NCI-H510A treated with DMSO at 0.1 percent for 48 hours (cell line): ENCODE data around the gene RNU1-3.
"Not testable (repeated sequence)": the region's sequence is repeated elsewhere in the genome, so short reads cannot be mapped to it uniquely, and the experiment has no call there.

Experiments
- DNase-seq: peaks from one replicate; lab custom pipeline; 2025; lab: John Stamatoyannopoulos, UW

RNU1-3 gene

DNA sequence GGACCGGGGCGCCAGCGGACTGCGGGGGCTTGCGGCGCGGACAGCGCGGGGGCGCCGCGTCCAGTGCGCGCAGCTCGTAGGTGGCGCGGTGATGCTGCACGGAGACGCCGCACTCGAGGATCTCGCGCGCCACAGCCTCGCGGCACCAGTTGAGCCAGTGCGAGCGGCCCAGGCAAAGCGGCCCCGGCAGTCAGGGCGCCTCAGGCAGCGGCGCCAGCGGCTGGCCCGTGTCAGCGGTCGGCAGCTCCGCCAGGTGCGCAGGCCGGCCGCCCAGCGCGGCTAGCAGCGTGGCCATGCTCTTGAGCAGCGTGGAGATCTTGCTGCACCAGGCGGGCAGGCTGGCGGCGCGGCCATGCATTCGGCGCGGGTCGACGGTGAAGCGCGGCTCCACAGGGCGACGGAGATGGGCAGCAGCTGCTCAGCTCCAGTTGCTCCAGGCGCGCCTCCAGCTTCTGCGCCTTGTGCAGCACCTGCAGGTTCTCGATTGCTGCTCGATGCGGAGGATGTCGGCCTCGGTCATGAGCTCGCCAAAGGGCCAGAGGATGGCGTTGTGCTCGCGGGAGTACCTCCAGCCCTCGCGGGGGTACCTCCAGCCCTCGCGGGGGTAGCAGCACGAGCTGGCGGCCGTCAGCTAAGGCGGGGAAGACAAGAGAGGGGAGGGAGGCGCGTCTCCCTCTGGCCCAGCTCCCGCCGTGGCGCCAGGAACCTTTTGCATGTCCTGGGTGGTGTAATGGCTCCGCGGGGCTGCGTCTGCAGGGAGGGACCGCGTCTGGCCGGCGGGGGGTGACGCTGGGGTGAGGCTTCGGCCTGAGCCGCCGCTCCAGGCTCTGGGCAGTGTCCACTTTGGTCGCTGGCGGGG is 26.9 kb upstream of the RNU1-3 start:
- DNase-seq = not testable (repeated sequence)

GRCh38 chr1:16692717-16693448 is 26.1 kb upstream of the RNU1-3 start:
- DNase-seq = not testable (repeated sequence)

- DNase-seq = not testable (repeated sequence)
These were observed 25.5 kb upstream of the RNU1-3 start for GRCh38 chr1:16692283-16692682.

DNA sequence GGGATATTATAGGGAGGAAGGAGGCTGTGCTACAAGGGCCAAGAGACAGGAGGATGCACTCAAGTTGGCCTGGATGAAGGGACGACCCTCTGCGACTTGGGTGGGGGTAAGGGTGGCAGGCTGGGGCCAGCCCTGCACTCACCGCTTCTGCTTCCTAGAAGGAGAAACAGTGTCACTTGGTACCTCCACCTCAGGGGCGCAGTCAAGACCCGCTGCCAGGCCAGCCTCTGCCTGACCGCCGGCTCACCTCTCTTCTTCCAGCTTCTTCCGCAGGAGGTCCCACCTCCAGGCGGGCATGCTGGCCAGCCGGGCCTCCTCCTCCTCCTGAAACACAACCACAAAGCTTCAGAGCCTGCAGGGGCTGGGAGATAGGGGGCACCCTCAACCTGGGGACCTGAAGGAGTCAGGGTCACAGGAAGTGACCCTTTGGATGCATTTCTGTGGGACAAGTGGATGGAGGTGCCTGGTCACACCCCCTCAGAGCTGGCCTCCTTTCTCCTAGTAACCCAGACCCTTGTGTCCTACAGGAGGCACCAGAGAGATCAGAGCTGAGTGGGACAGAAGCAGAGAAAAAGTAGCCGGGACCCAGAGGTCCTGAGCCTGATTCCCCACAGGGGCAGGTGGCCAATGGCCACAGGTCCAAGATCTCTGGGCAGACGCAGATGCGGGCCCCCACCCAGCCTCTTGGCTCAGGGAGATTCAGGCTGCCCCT is 24.4 kb upstream of the RNU1-3 start:
- DNase-seq = not testable (repeated sequence)

GRCh38 chr1:16687132-16687800 is 20.5 kb upstream of the RNU1-3 start:
- not testable (repeated sequence) for DNase-seq

- not testable (repeated sequence) for DNase-seq
These were observed 19.0 kb upstream of the RNU1-3 start for GRCh38 chr1:16685445-16686371.

DNA sequence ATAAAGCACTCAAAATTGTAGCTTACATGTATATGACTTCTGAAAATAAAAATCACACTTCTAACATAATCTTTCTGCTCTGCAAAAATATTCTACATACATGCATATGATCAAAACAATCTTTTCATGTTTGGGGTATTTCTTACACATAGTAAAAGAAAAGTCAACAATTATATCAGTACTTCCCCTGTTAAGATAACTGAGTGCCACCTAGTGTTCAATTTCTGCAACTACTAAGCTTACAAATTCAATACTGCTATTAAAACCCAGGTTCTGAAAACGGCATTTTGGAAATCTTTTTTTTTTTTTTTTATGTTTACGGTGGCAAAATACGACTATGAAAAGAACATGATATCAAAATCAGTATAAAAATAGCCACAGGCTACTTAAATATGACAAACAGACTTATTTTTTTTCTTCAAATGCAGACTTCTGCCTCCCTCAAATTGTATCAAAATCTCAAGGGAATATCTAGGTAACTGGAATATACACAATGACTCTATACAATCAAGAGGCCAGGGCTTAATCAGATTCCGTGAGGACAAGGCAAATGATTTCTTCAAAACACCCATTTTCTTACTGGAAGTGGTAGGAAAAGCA is 18.1 kb upstream of the RNU1-3 start:
- DNase-seq = peak; percentile 69

- DNase-seq = not testable (repeated sequence)
These were observed 17.4 kb upstream of the RNU1-3 start for GRCh38 chr1:16684152-16684551.

- not testable (repeated sequence) for DNase-seq
These were observed 16.1 kb upstream of the RNU1-3 start for GRCh38 chr1:16682803-16683202.

DNA sequence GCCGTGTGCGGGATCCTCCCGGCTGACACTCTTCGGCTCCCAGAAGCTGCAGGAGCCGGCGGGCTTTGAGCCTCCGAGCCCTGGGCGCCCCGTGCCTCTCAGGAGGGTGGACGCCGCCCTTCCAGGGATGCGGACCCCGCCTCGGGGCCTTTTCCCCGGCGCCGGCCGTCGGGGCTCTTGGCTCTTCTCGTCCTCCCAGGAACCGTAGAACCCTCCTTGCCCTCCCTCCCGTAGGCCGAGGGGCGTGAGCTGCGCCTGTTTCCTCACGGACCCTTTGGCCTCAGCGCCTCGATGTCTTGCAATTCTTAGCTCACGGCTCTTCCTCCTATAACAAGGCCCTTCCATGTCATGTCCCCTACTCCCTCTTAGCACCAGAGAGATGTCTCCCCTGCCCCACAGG is 13.6 kb upstream of the RNU1-3 start:
- not testable (repeated sequence) for DNase-seq

DNA sequence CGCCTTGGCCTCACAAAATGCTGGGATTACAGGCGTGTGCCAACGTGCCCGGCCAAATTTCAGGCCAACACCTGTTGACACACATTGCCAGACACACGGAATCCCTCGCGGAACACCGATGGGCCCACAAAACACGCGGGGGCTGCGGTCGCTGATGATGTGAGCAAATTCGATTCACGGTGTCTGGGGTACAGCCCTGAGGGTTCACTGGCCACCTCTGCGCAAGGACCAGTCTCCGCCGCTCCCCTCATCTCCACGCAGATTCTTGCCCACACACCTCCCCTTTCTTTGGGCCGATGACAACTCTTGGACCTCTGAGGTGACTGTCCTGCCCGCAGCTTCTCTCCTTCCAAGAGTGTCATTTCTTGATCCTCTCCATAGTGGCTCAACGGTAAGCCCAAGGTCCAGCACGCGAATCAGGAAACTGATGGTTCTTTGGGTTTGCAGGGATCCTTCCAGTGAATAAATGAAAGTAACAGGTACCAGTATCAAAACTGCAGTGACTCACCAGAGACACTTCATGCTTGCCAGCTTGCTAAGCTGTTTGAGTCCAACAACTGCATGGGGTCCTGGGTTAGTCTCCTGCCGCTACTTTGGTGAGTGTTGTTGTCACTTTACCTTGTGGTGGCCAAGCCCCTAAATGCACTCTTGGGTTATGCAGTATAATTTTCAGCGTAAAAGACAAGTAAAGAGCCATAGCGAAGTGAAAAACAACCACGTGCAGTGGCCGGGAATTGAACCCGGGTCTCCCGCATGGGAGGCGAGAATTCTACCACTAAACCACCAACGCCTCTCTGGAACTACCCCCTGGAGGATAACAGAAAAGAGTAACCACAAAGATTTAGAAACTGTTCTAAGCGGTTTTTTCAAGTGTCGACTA is 11.0 kb upstream of the RNU1-3 start:
- DNase-seq = peak; percentile 60

DNA sequence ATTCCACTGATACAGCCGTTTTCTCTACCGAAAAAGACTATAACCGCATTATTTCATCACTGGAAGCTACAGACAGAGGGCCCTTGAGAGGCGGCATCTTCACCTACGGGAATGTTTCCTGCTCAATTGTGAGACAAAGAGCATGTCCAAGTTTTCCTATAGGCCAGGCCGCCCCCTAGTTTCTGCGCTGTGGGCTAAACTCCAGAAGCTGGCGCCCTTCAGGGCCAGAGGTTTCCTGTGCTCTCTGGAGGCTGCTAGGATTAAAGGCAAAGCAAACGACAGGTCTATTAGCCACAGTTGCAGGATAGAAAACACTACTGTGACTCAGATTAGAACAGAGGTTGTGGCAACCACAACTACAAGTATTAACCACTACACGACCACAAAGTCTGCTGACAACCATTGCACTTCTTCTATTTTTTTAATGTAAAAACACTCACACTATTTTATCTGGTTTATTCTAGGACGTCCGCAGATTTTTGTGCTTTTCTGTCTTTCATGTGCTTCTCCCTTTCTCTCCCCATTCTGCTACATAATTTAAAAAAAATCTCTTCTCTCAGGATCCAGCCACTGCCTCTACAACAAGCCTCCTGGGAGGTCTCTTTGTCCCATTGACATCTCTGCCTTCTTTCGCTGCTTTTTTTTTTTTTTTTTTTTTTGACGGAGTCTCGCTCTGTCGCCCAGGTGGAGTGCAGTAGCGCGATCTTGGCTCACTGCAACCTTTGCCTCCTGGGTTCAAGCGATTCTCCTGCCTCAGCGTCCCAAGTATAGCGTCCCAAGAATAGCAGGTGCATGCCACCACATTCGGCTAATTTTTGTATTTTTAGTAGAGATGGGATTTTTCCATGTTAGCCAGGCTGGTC is 10.1 kb upstream of the RNU1-3 start:
- DNase-seq = not testable (repeated sequence)

DNA sequence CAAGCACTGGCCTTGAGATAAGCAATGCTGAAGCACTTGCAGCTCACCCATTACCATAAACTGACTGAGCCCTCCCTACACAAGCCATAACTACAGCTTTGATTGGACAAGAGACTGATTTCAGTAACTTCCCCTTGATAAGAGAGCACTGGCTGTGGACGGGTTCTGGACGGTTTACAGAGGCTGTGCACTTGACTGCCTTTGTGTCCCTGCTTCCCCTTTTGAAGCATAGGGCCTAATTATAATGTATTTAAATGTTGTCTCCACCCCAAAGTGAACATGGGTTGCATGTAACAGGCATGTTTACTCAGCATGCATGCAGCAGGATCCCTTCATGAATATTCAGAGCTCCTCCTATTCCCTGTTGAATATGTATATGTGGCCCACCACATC is 8.4 kb upstream of the RNU1-3 start:
- not testable (repeated sequence) for DNase-seq

DNA sequence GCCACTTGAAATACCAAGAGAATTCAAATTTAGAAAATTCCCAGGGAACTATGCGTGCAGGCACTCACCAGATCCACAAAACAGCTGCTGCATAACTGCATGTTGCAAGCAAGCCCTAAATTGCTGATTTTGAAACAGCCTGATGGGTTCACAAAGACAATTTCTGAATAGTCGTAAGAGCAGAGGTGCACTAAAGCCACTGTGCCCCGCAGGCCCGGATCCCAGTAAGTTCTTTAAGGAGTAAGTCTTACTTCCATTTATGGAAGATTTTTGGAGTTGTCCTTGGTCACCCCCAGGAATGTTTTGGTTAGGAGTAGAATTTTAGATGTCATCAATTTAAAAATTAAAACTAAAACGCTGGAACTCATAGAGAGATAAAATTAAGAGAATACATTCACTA is 7.2 kb upstream of the RNU1-3 start:
- not testable (repeated sequence) for DNase-seq

DNA sequence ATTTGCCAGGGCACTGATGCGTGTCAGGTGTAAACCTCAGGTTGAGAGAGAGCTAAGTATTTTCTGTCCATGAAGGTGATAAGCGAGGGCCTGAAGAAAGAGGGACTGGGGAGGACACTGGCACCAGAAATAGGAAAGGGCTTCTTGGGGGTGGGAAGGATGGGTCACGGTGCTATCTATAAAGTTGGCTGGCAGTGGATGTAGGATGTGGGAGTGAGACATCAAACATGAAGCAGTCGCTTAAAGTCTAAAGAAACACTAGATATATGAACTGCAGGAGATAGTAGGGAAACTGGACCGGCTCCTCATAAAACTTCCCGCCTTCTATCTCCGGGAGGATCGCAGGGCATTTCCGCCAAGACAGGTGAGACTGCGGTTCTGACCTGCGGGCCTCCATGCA is 912 bp downstream of the RNU1-3 start:
- DNase-seq = not testable (repeated sequence)

- not testable (repeated sequence) for DNase-seq
These were observed 8.5 kb downstream of the RNU1-3 start for GRCh38 chr1:16658234-16658633.

DNA sequence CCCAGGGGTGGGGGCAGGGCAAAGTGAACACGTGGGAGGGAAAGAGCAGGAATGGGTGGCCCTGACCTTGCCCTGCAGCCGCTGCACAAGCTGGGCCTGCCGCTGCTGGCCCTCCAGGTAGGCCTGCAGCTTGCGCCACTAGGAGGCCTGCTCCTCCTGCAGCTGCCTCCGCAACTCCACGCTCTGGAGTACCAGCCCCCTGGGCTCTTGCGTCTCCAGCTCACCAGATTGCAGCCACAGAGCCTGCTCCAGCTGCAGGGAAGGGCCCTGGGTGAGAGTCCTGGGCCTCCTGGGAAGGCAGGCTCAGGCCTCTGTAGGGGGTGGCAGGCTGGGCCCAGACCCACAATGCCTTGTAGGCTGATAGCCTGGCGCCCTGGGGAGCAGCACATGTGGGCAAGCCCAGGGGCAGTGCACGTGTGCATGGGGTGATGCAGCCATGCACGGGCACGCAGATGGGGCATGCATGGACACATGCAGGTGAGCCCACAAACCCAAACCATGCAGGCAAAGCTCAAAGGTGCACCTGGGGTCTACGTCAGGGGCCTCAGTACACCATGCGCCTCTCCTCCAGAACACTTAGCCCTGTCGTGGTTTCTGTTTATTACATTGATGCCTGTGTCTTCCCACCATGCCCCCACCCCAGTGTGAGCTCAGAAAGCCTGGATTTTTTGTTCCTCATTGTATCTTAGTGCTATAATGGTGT is 9.6 kb downstream of the RNU1-3 start:
- DNase-seq = not testable (repeated sequence)

- DNase-seq = not testable (repeated sequence)
These were observed 10.2 kb downstream of the RNU1-3 start for GRCh38 chr1:16656574-16656973.
